Vagina (tissue), 2 donors: ENCODE measurements around the gene EPS15. TPM values are rescaled to one million over a fixed set of nuclear protein-coding genes. Genes with fewer than 3 reads are reported as not detected.
"Not testable (repeated sequence)": the region's sequence is repeated elsewhere in the genome, so short reads cannot be mapped to it uniquely, and the experiment has no call there.

Experiments
- DNase-seq, 2 donors: peaks; one replicate each; pipeline ENCODE4 v3.0.0-alpha.2; 2017; ENCODE audit errors: extremely low spot score in 2 of 2
- H3K27ac ChIP-seq: fragments of 200-600 bp; sonication (generic); one replicate; pipeline ENCODE4 v1.5.1; 2019
- H3K27me3 ChIP-seq: fragments of 200-600 bp; sonication (generic); one replicate; pipeline ENCODE4 v1.5.1; 2019
- H3K36me3 ChIP-seq, 2 donors: fragments of 200-600 bp; sonication (generic); one replicate each; pipeline ENCODE4 v1.5.1; 2017 to 2019
- H3K4me1 ChIP-seq: fragments of 200-600 bp; sonication (generic); one replicate; pipeline ENCODE4 v1.5.1; 2019
- H3K4me3 ChIP-seq, 2 donors: fragments of 200-600 bp; sonication (generic); 1 replicate in 1 of 2; 2 replicates in 1 of 2; pipeline ENCODE4 v1.5.1; 2016 to 2019
- H3K9me3 ChIP-seq: fragments of 200-600 bp; sonication (generic); one replicate; pipeline ENCODE4 v1.5.1; 2019
- CTCF ChIP-seq, 3 experiments: fragments of 450-650 bp in 2 of 3; fragments of 200-600 bp in 1 of 3; sonication (generic) in 1 of 3; IDR thresholded peaks; one replicate each; pipeline ENCODE4 v1.5.1; 2017 to 2019; ENCODE audit warnings: antibody characterized with exemption in 3 of 3, mild to moderate bottlenecking in 2 of 3, moderate library complexity in 2 of 3
- POLR2A ChIP-seq, 2 donors: fragments of 450-650 bp; IDR thresholded peaks; one replicate each; pipeline ENCODE4 v1.6.1; 2017; ENCODE audit warnings: antibody characterized with exemption in 2 of 2, mild to moderate bottlenecking in 2 of 2, moderate library complexity in 2 of 2
- POLR2AphosphoS5 ChIP-seq, 2 donors: sonication (generic); formaldehyde crosslinking; IDR thresholded peaks; one replicate each; pipeline ENCODE4 v1.9.0; 2017; ENCODE audit warnings: antibody characterized with exemption in 2 of 2, mild to moderate bottlenecking in 2 of 2, low read depth in 1 of 2; ENCODE audit not compliant: insufficient read depth in 1 of 2
- intact Hi-C: fragments of 100-400 bp; cut with DNase I; formaldehyde crosslinking; loops from one replicate; pipeline ENCODE4 v1.15.1; 2023
- total RNA-seq: library from RNA; depleted of rRNA; stranded (reverse); fragments of >200 nt; gene quantifications from one replicate; pipeline ENCODE4 v1.2.3, GENCODE V29; 2016

EPS15 gene
- total RNA-seq, 1 donor from 2014 or later: 70.5 TPM

- no peaks in the 10 kb centered on the region for H3K9me3 ChIP-seq
- peaks cover 0 to 36% of the 10 kb centered on the region in 2 donors for H3K36me3 ChIP-seq
- no peak overlapping the region for H3K27ac ChIP-seq
- H3K27me3 ChIP-seq: no peaks in the 10 kb centered on the region
- no peak overlapping the region for H3K4me3 ChIP-seq
- DNase-seq: no peak
- intact Hi-C loops: no loop called here
- H3K4me1 ChIP-seq: no peaks in the 10 kb centered on the region
- no peak for TF ChIP-seq POLR2A (IDR thresholded peaks at IDR 0.05)
- TF ChIP-seq CTCF (IDR thresholded peaks at IDR 0.05): no peak
- no peak for TF ChIP-seq POLR2AphosphoS5 (IDR thresholded peaks at IDR 0.05; ENCODE audit: insufficient read depth in 1 of 2, low read depth in 1 of 2)
Measured at GRCh38 chr1:51410568-51411460, 108.3 kb downstream of the EPS15 start.

- DNase-seq, H3K27me3 ChIP-seq, H3K9me3 ChIP-seq, H3K4me1 ChIP-seq, H3K4me3 ChIP-seq, H3K27ac ChIP-seq, intact Hi-C loops: not testable (repeated sequence)
- H3K36me3 ChIP-seq: peaks cover 0 to 44% of the 10 kb centered on the region in 2 donors
Measured at GRCh38 chr1:51409755-51410541, 109.1 kb downstream of the EPS15 start.

- no peaks in the 10 kb centered on the region for H3K9me3 ChIP-seq
- DNase-seq: no peak
- intact Hi-C loops: no loop called here
- no peaks in the 10 kb centered on the region for H3K27me3 ChIP-seq
- no peak for TF ChIP-seq POLR2A (IDR thresholded peaks at IDR 0.05)
- TF ChIP-seq POLR2AphosphoS5 (IDR thresholded peaks at IDR 0.05; ENCODE audit: insufficient read depth in 1 of 2, low read depth in 1 of 2): no peak
- no peak for TF ChIP-seq CTCF (IDR thresholded peaks at IDR 0.05)
- H3K27ac ChIP-seq: no peak overlapping the region
- H3K36me3 ChIP-seq: peaks cover 0 to 20% of the 10 kb centered on the region in 2 donors
- H3K4me3 ChIP-seq: no peak overlapping the region
- no peaks in the 10 kb centered on the region for H3K4me1 ChIP-seq
Measured at GRCh38 chr1:51392241-51392640, 126.8 kb downstream of the EPS15 start.

GRCh38 chr1:51390641-51391040 lies 128.4 kb downstream of the EPS15 start:
- H3K27ac ChIP-seq, H3K27me3 ChIP-seq, H3K9me3 ChIP-seq, H3K4me3 ChIP-seq, H3K4me1 ChIP-seq, DNase-seq, intact Hi-C loops: not testable (repeated sequence)
- H3K36me3 ChIP-seq: peaks cover 0 to 18% of the 10 kb centered on the region in 2 donors

GRCh38 chr1:51387288-51387687 lies 131.8 kb downstream of the EPS15 start:
- H3K27me3 ChIP-seq, DNase-seq, H3K27ac ChIP-seq, intact Hi-C loops, H3K9me3 ChIP-seq, H3K4me1 ChIP-seq, H3K4me3 ChIP-seq: not testable (repeated sequence)
- H3K36me3 ChIP-seq: peaks cover 0 to 14% of the 10 kb centered on the region in 2 donors

- H3K9me3 ChIP-seq, H3K4me3 ChIP-seq, H3K27ac ChIP-seq, H3K4me1 ChIP-seq, DNase-seq, intact Hi-C loops, H3K27me3 ChIP-seq: not testable (repeated sequence)
- H3K36me3 ChIP-seq: peaks cover 0 to 14% of the 10 kb centered on the region in 2 donors
Measured at GRCh38 chr1:51386259-51386658, 132.8 kb downstream of the EPS15 start.

- Histone ChIP-seq H3K4me3 (no peak overlapping the region), H3K27me3 (no peaks in the 10 kb centered on the region), H3K27ac (no peak overlapping the region), H3K4me1 (no peaks in the 10 kb centered on the region), H3K36me3 (peaks cover 0 to 14% of the 10 kb centered on the region in 2 donors), H3K9me3 (peaks cover 4% of the 10 kb centered on the region)
- intact Hi-C loops: no loop called here
- no peak for DNase-seq
- TF ChIP-seq POLR2A (IDR thresholded peaks at IDR 0.05): no peak
- no peak for TF ChIP-seq POLR2AphosphoS5 (IDR thresholded peaks at IDR 0.05; ENCODE audit: insufficient read depth in 1 of 2, low read depth in 1 of 2)
- TF ChIP-seq CTCF (IDR thresholded peaks at IDR 0.05): no peak
Measured at GRCh38 chr1:51385776-51386175, 133.3 kb downstream of the EPS15 start.
